NCI-H446 (cell line): ENCODE measurements around the gene IRF6.
"Not testable (repeated sequence)": the region's sequence is repeated elsewhere in the genome, so short reads cannot be mapped to it uniquely, and the experiment has no call there.

Experiments
- DNase-seq, 2 experiments: peaks; one replicate each; lab custom pipeline; 2025; lab: John Stamatoyannopoulos, UW

Gene IRF6

DNA sequence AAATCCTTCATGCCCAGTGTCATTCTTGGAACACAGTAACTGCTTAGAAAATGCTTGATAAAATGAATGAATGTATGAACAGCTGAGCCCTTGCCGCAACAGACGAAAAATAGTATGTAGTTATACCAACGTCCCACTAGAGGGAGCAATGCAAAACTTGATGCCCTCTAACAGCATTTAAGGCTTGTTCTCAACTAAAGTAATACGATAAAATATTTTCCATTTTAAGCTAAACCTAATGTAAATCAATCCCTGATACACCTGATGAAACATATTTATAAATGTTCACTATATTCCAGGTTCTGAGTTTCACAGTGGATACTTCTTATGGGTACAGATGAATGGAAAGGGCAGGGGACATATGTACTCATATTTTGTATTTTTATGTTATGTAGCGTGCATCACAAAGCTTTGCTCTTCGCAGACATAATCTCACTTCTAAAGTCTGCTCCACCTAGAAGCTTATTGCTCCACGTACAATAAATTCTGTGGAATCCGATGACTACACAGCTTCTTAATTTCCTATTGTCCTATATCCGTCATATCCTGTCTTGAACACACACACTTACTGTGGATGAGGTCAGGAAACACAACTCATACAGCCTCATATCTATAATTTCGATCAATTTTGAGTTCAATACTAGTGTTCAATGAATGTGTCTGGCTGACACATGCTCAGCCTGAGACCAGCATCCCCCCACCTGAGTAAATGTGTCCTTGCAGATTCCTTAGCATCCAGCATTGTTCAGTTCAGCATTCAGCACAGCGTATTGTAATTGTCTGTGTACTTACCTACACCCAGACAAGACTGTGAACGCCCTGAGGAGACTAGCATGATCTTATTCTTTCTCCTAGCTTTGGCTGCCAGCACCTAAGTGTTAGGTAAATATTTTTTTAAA is 17.4 kb upstream of the IRF6 start:
- DNase-seq: peak; percentile 43 to 80

DNA sequence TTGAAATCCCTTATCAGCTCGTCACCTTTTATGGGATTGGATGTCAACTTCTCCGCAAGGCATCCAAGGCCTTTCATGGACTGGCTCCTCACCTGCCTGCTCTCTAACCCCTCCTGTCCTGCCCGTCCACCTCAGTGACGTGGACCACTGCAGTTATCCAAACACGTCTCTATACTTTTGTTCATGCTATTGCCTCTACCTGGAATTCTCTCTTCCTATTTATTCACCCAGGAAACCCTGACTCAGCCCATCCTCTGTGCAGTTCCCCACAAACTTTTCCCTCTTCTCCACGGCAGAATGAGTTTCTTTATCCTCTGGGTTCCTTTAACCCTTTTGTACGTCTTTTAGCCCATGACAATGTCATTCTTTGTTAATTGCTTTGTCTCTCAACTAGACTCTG is 16.8 kb upstream of the IRF6 start:
- no peak for DNase-seq

DNA sequence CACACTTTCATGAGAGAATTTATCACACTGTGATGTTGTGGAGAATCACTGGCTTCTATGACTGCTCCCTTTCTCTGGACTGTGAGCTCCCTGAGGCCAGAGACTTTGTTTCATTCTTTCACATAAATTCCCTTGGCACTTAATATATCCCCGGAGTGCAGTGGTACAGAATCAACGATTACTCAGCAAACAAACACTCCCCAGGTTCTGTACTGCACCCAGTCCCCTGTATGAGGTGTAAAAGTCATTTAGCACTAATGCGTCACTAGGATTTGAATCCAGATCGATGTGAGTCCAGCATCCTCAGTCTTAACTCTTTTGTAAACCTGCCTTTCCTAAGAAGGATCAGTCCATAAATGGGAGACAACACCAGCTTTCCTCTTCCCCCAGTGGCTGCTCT is 15.0 kb upstream of the IRF6 start:
- DNase-seq: no peak

DNA sequence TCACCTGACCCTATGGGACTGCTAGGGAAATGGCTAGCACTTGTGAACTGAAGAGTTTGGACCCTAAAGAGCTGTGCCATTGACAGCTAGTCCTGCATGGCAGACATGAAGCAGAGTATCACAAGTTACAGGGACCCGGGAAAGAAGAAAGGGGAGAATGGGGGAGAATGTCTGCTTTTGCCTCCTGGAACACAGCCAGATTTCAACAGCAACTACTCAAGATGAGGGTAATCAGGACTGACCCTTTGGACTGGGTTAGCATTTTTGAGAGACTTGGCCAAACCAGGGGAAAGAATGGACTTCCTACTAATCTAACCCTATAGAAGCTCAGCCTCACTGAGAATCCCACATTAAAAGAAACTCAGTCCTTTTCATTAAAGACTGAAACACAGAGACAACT is 13.1 kb upstream of the IRF6 start:
- no peak for DNase-seq

DNA sequence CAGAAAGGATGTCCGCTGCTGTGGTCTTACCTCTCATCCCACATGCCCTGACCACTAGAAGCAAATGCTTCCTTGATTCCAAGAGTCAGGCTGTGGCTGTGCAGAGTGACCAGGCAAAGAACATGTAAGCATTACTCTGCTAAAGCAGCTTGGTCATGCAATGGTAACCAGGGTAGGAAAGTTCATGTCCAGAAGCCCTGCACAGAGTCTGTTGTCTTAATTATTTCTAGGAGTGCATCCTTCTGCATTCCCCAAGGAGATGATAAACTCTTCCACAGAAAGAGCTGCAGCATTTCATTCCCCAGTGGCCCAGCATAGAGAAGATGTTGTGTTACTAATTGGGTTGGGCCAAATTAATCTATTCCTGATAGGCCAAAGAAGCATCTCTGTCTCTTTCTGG is 11.7 kb upstream of the IRF6 start:
- DNase-seq: no peak

DNA sequence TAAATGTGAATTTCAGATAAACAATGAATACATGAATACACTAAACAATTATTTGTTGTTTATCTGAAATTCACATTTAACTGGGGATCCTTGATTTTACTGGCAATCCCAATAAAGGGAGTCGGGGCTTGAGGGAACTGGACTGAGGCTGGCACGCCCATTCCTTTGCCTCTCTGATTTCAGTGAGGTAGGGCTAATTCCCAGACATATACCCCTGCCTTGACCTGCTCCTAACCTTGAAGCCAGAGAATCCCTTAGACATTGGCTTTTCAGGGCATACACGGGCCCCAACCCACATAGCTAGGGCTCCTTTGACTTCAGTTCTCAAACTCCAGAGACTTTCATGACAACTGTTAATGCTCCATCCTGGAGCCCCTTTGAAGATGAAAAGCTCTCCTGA is 11.0 kb upstream of the IRF6 start:
- no peak for DNase-seq

DNA sequence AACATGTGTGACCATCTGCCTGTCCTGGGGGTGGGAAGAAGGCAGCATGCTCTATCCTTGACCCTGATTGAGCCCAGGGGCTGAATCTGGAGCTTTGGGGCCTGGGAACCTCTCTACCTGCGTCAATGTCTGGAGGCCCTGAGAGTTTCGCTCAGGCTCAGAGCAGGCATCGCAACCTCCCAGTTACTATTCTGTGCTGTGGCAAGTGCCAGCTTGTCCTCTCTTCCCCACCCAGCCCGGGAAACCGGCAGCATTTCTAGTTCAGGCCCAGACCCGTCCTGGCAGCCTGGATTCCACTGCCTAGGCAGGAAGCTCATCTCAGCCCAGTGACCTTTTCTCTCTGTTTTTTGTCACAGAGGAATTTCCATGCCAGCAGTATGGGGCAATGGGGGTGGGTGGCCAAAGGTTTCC is 10.0 kb upstream of the IRF6 start:
- DNase-seq: no peak

DNA sequence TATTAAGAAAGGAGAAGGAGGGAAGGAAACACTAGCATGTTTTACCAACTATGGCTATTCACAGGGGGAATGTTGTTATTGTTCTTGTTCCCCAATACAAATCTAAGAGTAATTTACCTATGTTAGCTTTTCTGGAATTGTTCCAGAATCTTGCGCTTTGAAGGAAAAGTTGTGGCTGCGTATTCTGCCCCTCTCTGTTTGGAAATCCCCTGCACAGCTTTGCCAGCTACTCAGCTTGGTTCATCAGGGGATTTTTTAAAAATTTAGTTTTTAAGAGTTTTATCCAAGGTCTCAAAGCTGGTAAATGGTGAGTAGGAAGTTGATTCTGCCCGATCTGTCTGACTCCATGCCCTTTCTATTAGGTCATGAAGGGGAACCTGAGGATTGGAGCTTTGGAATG is 9.5 kb upstream of the IRF6 start:
- no peak for DNase-seq

DNA sequence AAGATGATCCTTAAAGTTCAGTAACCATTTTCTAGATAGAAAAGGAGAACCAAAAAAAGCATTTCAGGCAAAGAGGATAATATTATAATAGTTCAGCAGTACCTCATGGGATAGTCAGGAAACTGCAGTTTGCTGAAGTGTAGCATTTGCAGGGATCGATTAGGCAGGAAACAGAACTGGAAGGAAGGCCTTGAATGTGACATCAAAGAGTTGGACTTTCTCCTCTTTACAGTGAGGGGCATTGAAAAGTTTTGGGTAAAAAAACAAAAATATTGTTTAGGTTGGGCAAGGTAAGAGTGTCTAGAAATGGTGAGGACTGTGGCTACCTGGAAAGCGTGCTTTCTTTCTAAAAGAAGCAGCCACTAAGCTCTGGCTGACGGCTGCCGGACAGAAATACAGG is 8.0 kb upstream of the IRF6 start:
- no peak for DNase-seq

DNA sequence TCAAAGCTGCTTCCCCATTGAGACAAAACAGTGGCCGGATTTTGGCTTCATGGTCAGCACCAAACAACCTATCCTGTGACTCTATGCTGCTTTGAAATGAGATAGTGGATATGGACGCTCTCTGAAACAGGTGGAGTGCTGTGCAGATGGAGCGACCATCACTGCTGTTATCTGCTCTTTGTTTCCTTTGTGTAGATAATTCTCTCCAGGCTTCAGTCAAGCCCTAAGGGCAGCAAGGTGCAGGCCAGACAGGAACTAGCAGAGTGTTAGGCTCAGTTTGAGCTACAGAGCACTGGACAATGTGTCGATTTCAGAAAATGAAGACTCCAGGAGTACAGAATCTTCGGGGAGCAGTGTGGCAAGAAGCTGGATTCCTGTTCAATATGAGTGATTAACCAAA is 4.8 kb upstream of the IRF6 start:
- DNase-seq: no peak

DNA sequence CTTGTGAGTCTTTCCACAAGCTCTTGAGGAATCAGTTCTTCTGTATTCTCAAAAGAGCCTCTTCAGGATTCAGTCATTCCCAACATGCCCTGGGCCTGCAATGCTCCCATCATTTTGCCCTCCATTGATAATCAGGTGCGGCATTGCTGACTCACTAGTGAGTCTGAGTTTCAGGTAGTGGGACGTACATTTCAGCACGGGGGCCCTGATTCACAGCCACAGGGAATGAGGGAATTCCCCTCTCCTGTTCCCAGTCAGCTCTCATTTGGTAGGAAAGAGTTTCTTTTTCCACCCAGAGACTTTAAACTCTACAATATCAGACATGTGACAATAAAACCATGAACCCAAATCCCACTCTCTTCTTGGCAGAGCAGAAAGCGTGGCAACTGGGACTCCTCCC is 3.7 kb upstream of the IRF6 start:
- no peak for DNase-seq

DNA sequence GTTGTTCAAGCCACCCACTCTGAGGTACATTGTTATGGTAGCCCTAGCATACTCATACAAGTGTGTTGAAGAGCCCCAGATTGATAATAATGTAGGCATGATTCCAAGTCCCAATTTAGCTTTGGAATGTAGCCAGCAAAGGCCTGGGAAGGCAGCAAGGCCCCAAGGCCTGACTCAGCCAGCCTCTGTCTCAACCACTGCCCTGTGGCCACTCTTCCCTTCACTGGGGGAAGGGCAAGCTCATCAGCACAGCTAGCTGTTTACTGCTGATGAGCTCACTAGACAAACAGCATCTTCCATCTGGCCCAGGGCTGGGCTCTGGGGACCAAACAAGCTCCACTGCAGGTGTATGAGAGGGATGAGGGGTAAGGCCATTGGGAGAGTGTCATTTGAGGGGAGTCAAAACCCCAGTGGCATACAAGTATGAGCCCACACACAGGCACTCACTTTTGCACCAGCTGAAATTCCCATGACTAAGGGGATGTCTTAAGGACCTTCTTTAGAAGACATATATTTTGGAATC is 2.2 kb upstream of the IRF6 start:
- peak in 1 of 2 experiments; percentile 50 for DNase-seq

DNA sequence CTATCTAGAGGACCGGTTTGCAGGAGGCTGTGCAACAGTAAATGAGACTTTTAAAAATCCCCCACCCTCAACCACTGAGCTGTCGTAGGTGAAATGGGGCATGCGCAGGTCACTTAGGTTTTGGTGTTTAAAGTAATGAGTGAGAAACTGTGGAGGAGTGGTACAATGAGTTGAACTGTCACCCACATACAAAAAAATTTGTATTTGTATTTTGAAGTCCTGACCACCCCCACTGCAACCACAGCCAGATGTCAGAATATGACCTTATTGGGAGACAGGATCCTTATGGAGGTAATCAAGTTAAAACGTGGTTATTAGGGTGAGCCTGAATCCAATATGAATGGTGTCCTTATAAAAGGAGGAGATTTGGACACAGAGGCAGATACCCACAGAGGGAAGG is 1.6 kb upstream of the IRF6 start:
- DNase-seq: no peak

DNA sequence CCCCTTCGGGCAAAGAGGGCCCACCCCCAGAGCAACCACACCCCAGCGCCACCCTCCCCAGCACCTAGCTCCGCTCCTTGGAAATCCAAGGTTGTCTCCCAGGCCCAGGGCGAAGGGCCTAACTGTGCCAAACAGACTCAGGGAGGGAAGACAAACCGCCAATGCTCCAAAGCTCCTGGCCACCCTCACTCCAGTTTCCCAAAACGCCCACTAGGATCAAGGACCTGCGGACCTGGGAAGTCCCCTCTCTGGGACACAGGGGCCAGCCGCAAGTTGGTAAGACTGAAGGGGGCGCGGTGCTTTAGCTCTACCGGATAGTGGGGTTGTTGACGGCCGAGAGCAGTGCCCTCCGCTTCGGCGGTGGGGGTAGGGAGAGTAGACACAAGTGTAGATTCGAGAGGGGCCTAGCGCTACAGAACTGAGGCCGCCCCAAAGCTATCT is 581 bp downstream of the IRF6 start:
- DNase-seq: no peak

DNA sequence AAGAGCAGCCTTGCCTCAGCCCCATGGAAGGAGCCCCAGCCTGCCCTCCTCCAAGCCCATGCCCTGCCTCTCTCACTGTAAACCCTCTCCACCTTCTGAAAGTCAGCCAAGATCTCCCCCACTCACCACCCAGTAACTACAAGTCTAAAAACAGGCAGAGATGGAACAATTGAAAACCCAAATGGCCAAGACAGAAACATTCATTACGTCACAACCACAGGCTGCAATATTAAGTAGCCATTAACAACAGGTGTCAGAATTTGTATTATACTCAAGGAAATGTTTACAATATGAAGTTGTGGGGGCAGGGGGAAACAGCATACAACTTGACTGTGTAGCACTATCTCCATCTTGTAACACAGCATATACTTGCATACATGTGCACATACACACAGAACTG is 2.4 kb downstream of the IRF6 start:
- DNase-seq: no peak

DNA sequence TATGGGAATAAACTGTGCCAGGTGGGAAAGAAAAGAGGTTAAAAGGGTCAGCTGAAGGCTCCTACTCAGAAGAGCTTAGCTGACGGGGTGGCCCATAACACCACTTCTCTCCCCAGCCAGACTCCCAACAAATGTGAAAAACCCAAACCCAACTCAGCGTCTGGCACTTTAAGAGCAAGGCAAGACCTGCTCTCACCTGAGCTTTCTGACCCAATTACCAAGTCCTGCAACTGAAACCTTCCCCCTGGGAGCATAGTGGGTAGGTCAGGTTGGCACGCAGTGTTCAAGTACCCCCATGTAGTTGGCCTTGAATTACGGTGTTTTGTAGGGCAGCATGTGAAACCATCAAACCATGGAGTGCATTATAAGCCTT is 3.2 kb downstream of the IRF6 start:
- DNase-seq: no peak

DNA sequence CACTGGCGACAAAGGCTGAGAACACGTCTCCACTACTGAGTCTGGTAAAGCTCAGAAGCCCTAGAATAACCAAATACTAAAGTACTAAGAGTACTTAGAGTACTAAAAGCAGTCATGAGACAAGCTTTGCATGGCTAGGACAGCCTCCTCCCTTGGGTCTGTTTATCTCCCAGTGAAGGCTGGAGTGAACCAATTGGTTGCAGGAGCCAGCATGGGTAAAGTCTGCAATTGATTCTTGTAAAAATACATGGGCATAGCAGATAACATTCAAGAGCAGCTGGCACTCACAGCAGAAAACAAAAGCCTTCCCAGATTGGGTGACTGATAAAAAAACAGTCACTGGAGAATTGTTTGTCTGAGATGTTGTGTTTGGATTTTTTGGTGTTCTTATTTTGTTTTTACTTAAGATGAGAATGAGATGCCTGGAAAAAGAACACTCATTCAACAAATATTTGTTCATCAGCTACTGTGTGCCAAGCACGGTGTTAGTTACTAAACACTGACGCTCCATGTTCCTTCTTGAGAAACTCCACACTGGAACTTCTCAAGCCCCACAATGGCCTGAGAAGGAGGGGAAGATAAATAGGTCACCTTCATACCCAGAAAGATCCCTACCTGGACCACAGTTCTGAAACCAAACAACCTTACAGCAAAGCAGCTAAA is 3.7 kb downstream of the IRF6 start:
- DNase-seq: no peak

DNA sequence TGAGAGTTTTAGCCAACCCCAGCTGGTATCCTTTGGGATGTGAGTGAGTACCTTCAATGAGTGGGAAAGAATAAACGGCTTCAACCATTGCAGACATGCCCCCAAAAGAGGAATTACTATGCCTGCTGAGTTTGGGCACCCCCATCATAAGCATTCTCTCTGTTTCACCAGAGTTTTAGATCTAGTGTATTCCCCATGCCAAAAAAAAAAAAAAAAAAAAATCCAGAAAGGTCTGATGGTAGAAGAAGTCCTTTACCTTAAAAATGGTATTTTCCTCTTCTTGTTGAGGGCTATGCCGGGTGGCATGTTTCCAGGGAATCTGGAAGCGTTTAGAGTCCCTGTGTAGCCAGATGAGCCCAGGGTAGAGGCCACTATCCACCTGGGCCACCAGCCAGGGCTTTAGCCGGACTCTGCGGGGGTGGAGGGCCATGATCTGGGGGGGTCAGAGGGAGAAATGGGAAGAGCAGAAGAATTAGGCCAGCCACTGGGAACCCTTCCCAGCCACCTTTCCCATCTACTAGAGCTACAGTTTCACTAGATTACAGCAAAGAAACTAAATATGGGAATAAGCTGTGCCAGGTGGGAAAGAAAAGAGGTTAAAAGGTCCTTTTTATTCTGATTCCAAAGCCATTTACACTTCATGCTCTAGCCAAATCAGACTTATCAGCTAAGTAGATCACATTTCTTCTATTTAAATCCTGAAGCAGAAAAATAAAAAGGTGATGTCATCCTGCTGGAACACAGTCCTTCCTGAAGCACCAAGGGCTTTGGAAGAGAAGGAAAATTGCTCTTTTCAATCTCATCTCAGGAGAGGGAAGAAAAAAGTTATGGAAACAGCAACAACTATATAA is 4.7 kb downstream of the IRF6 start:
- peak in 1 of 2 experiments; percentile 15 for DNase-seq

DNA sequence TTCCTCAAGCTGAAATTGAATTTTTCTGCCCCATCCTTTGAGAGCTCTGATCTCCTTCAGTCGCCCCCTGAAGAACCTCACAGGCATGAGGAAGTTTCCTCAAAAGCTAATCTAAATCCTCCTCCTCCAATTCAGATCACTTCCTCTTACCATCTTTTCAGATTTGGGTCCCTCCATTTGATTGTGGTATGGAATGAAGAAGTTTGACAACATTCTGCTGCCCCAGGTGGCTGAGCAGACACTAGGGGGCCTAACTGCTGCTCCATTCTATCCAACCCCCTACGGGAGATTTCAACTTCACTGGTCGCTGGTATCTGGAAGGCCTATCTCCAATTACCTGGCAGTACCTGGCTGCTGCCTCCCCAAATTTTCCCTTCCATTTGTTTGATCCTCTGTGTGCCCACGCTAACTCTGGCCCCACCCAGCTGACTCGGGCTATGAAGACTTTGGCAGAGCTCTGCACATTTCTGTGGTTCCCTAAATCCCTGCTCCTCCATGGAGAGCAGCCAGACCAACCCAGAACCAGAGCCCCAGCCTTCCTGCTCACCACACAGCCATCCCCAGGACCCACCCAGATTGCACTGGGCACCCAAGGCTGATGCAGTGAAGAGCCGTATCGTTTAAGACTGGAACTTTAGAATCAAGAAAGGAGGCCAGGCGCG is 7.8 kb downstream of the IRF6 start:
- DNase-seq: no peak

DNA sequence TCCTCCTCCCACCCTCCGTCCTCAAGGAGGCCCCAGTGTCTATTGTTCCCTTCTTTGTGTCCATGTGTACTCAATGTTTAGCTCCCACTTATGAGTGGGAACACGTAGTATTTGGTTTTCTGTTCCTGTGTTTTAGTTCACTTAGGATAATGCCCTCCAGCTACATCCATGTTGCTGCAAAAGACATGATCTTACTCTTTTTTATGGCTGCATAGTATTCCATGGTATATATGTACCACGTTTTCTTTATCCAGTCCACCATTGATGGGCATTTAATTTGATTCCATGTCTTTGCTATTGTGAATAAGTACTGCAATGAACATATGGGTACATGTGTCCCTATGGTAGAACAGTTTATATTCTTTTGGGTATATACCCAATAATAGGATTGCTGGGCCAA is 12.2 kb downstream of the IRF6 start:
- not testable (repeated sequence) for DNase-seq

DNA sequence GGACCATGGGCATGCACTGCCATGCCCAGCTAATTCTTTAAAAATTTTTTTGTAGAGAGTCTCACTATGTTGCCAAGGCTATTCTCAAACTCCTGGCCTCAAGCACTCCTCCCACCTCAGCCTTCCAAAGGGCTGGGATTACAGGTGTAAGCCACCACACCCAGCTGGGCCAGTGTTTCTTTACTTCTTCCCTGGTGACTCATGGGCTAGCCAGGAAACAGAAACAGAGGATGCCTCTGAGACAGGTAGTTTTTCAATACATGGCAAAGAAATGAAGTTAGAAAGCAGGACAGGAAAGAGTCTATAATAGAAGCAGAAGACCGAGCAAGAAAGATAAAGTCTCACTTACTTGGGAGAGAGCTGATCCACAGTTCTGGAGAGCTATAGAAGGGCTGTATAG is 14.0 kb downstream of the IRF6 start:
- no peak for DNase-seq
